Measurements from ENCODE around the gene FXYD6. TPM values are rescaled to one million over a fixed set of nuclear protein-coding genes. Genes with fewer than 3 reads are reported as not detected.

Gene FXYD6
- total RNA-seq, 1 donor from 2014 or later = 113 TPM

DNA sequence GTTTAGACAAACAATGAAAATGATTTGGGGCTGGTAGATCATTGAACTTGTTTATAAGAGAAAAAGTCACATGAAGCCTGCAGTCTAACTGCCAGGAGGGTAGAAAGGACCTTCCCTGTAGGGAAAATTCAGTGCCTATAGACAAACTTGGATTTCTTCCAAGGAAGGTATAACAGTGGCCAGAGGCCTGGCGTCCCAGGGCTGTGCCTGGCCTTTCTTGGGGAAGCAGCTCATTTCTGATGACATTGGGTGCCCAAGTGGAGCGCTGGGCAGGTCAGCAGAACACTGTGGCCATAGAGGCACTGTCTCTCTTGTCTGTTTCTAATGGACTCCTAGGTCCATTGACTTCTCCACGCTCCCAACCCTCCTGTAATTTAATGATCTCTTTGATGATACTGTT is 6.6 kb upstream of the FXYD6 start:
- Mint-ChIP-seq H3K27ac (ENCODE audit: unreplicated experiment) (no peak overlapping the region), H3K9me3 (no peaks in the 10 kb centered on the region), H3K27me3 (ENCODE audit: low read depth) (peaks cover 25% of the 10 kb centered on the region), H3K36me3 (ENCODE audit: low read depth) (no peaks in the 10 kb centered on the region), H3K4me3 (no peak overlapping the region), H3K4me1 (peaks cover 5% of the 10 kb centered on the region)
- no peak for DNase-seq (ENCODE audit: low read depth, low spot score)
- TF ChIP-seq, protein P1, sequence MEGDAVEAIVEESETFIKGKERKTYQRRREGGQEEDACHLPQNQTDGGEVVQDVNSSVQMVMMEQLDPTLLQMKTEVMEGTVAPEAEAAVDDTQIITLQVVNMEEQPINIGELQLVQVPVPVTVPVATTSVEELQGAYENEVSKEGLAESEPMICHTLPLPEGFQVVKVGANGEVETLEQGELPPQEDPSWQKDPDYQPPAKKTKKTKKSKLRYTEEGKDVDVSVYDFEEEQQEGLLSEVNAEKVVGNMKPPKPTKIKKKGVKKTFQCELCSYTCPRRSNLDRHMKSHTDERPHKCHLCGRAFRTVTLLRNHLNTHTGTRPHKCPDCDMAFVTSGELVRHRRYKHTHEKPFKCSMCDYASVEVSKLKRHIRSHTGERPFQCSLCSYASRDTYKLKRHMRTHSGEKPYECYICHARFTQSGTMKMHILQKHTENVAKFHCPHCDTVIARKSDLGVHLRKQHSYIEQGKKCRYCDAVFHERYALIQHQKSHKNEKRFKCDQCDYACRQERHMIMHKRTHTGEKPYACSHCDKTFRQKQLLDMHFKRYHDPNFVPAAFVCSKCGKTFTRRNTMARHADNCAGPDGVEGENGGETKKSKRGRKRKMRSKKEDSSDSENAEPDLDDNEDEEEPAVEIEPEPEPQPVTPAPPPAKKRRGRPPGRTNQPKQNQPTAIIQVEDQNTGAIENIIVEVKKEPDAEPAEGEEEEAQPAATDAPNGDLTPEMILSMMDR (conservative IDR thresholded peaks at IDR 0.05) = no peak

DNA sequence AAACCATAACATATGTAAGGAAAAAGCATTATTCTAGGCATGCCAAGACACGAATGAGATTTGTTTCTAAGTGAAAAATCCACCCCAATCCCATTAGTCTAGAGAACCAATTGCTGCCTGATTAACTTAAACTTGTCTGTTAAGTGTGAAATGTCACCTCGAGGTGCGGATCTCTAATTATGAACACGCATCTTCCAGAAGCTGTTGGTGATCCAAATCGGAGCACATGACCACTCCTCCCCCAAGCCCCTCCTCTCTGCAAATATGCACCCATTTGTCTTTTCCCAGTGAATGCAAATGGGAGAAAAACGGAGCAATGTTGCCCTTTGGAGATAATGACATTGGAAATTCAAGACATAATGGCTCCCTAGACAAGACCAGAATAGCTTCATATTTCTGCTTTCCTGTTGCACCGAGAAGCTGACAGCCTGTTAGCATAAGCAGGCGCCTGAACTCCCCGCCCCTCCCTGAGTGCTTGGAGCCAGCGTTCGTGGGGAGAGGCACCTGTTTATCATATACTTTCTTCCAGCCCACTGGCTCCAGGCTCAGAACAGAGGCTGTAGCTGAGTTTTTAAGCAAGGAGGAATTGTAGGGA is 6.0 kb upstream of the FXYD6 start:
- TF ChIP-seq, protein P1 (conservative IDR thresholded peaks at IDR 0.05) = no peak
- H3K36me3 Mint-ChIP-seq (ENCODE audit: low read depth) = no peaks in the 10 kb centered on the region
- no peaks in the 10 kb centered on the region for H3K9me3 Mint-ChIP-seq
- H3K27ac Mint-ChIP-seq (ENCODE audit: unreplicated experiment) = no peak overlapping the region
- H3K4me1 Mint-ChIP-seq = peaks cover 7% of the 10 kb centered on the region
- DNase-seq (ENCODE audit: low read depth, low spot score) = no peak
- H3K4me3 Mint-ChIP-seq = no peak overlapping the region
- H3K27me3 Mint-ChIP-seq (ENCODE audit: low read depth) = peaks cover 28% of the 10 kb centered on the region

DNA sequence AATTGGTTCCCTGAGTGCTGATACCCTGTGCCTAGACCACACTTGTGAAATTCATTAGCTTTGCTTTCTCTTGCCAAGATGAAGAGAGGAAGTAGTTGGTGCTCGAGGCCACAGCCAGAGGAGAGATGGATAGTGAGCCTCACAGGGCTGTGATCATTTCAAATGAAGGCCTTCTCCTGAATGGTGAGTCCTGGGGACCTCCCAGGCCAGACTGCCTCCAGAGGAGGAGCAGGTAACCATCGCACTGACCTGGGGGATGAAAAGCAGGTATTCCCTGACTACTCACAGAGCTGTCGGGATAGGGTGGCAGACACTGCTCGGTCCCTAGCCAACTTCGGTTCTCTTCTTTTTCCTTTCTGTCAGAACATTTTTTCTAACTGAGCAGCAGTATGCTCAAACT is 4.8 kb upstream of the FXYD6 start:
- DNase-seq (ENCODE audit: low read depth, low spot score) = no peak
- Mint-ChIP-seq H3K4me1 (peaks cover 15% of the 10 kb centered on the region), H3K27ac (ENCODE audit: unreplicated experiment) (no peak overlapping the region), H3K36me3 (ENCODE audit: low read depth) (no peaks in the 10 kb centered on the region), H3K27me3 (ENCODE audit: low read depth) (peaks cover 35% of the 10 kb centered on the region), H3K4me3 (no peak overlapping the region), H3K9me3 (no peaks in the 10 kb centered on the region)
- TF ChIP-seq, protein P1 (conservative IDR thresholded peaks at IDR 0.05) = no peak

DNA sequence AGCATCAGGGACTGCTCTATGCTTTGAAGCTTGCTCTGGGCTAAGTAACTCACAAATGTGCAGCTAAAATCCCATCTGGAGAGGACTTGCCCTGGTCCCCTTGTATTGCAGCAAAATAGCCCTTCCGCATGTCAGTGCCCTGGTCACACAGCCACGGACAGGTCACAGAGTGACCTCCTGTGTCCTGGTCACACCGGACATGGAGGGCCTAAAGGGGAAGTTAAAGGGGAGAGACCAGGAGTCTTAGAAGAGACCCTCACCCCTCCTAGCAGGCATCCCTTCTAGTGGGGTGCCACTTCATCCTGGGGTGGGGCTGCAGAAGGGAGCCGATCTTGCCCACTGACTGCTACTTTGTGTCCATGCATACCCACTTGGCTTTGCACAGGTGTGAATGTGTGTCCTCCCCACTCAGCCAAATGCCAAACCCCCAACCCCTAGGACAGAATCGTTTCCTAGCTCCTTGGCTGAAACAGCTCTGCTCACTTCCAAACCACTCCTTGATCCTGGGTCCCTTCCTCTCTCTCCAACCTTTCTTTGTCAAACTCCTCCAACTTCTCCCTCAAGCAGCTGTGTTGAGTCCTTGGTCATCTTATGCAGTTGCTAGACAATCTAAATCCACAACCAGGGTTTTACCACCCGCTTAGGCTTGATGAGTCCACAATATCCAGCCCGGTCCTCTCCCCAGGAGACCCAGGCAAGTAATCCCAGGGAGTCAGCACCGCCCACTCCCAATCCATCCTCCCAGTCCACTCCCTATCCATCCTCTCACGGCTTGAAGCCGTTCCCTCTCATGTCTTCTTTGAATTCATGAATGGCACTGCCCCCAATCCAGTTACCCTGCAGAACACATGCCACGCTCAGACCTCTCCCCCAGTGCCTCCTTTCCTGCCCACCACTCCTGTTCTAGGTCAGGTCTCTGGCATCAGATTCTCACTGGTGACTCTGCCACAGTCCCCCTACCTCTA is 3.3 kb upstream of the FXYD6 start:
- Mint-ChIP-seq H3K27me3 (ENCODE audit: low read depth) (peaks cover 40% of the 10 kb centered on the region), H3K4me1 (peaks cover 23% of the 10 kb centered on the region), H3K36me3 (ENCODE audit: low read depth) (no peaks in the 10 kb centered on the region), H3K4me3 (peak overlapping the region; percentile 64), H3K27ac (ENCODE audit: unreplicated experiment) (no peak overlapping the region), H3K9me3 (no peaks in the 10 kb centered on the region)
- TF ChIP-seq, protein P1 (conservative IDR thresholded peaks at IDR 0.05) = no peak
- no peak for DNase-seq (ENCODE audit: low read depth, low spot score)

DNA sequence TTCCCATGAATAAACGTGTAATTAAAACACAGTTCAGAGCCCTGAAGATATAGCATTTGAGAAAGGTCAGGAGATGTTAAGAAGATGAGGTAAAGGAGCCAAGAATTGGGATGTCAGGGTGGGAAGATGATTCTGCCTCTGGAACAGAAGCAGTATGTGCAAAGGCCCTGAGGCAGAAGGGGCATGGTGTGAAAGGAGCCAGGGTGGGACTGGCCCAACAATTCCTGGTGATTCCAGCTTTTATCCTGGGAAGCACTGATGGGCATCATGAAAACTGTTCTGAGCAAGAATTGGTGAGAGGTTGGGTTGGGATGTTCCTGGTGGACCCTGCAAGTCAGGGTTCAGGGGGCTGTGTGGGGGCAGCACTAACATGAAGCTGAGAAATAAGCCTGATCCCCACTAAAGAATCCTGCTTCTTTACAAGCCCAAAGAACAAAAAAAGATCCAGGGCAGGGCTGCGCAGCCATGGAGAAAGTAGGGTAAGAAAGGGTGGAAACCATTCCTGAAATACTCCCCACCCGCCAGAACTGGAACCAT is 2.5 kb upstream of the FXYD6 start:
- H3K27ac Mint-ChIP-seq (ENCODE audit: unreplicated experiment) = no peak overlapping the region
- no peaks in the 10 kb centered on the region for H3K9me3 Mint-ChIP-seq
- H3K4me3 Mint-ChIP-seq = no peak overlapping the region
- no peaks in the 10 kb centered on the region for H3K36me3 Mint-ChIP-seq (ENCODE audit: low read depth)
- H3K27me3 Mint-ChIP-seq (ENCODE audit: low read depth) = peaks cover 40% of the 10 kb centered on the region
- H3K4me1 Mint-ChIP-seq = peaks cover 29% of the 10 kb centered on the region
- DNase-seq (ENCODE audit: low read depth, low spot score) = no peak
- TF ChIP-seq, protein P1 (conservative IDR thresholded peaks at IDR 0.05) = no peak
